ENCODE results near the gene PGM1. TPM values are rescaled to one million over a fixed set of nuclear protein-coding genes. Genes with fewer than 3 reads are reported as not detected.

The PGM1 gene
- total and polyA plus RNA-seq, 9 of the 15 experiments (the other 6 are each of a cell fraction or from before 2014, with no cell fraction given), result 0.03 to 0.31 (median 0.09) TPM; not detected in 5

DNA sequence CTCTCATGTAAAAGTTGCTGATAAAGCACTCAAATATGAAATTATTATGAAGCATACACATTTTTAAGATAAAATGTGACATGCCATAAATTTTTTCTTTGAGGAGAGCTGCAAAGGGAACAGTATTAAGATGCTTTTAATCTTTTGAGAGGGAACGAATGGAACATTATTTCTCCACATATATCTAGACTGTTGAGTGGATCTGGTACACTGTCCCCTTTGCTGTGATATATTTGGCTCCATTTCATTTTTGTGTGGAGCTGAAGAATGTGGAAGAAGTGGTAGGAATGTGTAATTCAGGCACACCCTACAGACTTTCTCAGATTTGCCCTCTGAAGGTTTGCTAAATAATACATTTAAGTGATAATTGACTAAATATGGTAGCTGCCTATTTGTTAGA, 31.7 kb downstream of the PGM1 start:
- 0% methylated on average over 1 of the region's 1 CpG for WGBS (ENCODE audit: insufficient coverage, low coverage, missing lambda C conversion rate)
- no peak for TF ChIP-seq DPF2 (IDR thresholded peaks at IDR 0.05)
- TF ChIP-seq SETDB1 (IDR thresholded peaks at IDR 0.05; ENCODE audit: low read length), result no peak
- TF ChIP-seq ZNF75A (CRISPR knock-in tag; IDR thresholded peaks at IDR 0.05), result no peak
- no peak for TF ChIP-seq CBFB (CRISPR knock-in tag; IDR thresholded peaks at IDR 0.05)
- no peak for TF ChIP-seq ARID1B (IDR thresholded peaks at IDR 0.05)
- no peak for TF ChIP-seq FOXP1 (CRISPR knock-in tag; IDR thresholded peaks at IDR 0.05)
- TF ChIP-seq MCM5 (IDR thresholded peaks at IDR 0.05; ENCODE audit: low read depth), result no peak
- TF ChIP-seq RAD21 (CRISPR knock-in tag; conservative IDR thresholded peaks at IDR 0.05 in 1 of 2, IDR thresholded peaks at IDR 0.05 in 1 of 2), result no peak
- TF ChIP-seq ZNF695 (CRISPR knock-in tag; IDR thresholded peaks at IDR 0.05), result no peak
- no peak for TF ChIP-seq ZNF449 (CRISPR knock-in tag; IDR thresholded peaks at IDR 0.05)

More for the DNA sequence above, 31.7 kb downstream of the PGM1 start:
- intact Hi-C loops (cut with micrococcal nuclease) (no loop called here), in situ Hi-C loops (cut with MboI) (no loop called here)
- no peak overlapping the region for H3K9ac ChIP-seq (ENCODE audit: insufficient read depth in 1 of 2, low read depth in 2 of 2, low read length in 2 of 2)
- H2AFZ ChIP-seq (ENCODE audit: low read depth, low read length), result no peak overlapping the region
- no peaks in the 10 kb centered on the region for H3K9me3 ChIP-seq (replicated peaks; ENCODE audit: control insufficient read depth, insufficient read depth, low read depth, low read length)
- no peaks in the 10 kb centered on the region for H4K20me1 ChIP-seq (replicated peaks; ENCODE audit: control insufficient read depth, insufficient read depth, low read length)
- DNase-seq (ENCODE audit: extremely low read depth in 1 of 4, low spot score in 3 of 4) (no peak), FAIRE-seq (no peak), ATAC-seq (no peak)
- H3K27me3 ChIP-seq (ENCODE audit: control insufficient read depth in 2 of 2, insufficient read depth in 2 of 2, low read length in 2 of 2), result peaks cover 6 to 13% of the 10 kb centered on the region in 2 experiments
- H3K79me2 ChIP-seq (ENCODE audit: control insufficient read depth, insufficient read depth, low read length), result no peaks in the 10 kb centered on the region
- ChIA-PET CTCF (ENCODE audit: low intra/inter-chr PET ratio) (no interaction called here), POLR2A (no interaction called here)
- no peak overlapping the region for H3K27ac ChIP-seq (ENCODE audit: extremely low read depth, low read depth, low read length)
- H3K9me1 ChIP-seq (ENCODE audit: control insufficient read depth, insufficient read depth, low read length), result no peaks in the 10 kb centered on the region
- H3K36me3 ChIP-seq (ENCODE audit: control insufficient read depth, insufficient read depth, low read length), result no peaks in the 10 kb centered on the region
- H3K4me1 ChIP-seq (replicated peaks in 1 of 2; ENCODE audit: control insufficient read depth in 2 of 2, insufficient read depth in 2 of 2, low read length in 2 of 2), result no peaks in the 10 kb centered on the region
- no peak overlapping the region for H3K4me3 ChIP-seq
- no peak overlapping the region for H3K4me2 ChIP-seq (ENCODE audit: insufficient read depth, low read length)
- BruUV-seq (replicated peaks), result no TSS peak

All from K562 (cell line).